ENCODE data around the gene ILDR2. TPM values are rescaled to one million over a fixed set of nuclear protein-coding genes. Genes with fewer than 3 reads are reported as not detected.

The ILDR2 gene
- total RNA-seq, 1 donor from 2014 or later, result 1.2 TPM

GRCh38 chr1:166999500-167000055 lies 24.2 kb upstream of the ILDR2 start:
- Mint-ChIP-seq H3K27me3 (ENCODE audit: unreplicated experiment) (no peaks in the 10 kb centered on the region), H3K4me1 (ENCODE audit: unreplicated experiment) (no peaks in the 10 kb centered on the region), H3K36me3 (ENCODE audit: low read depth, unreplicated experiment) (no peaks in the 10 kb centered on the region), H3K27ac (ENCODE audit: unreplicated experiment) (no peak overlapping the region), H3K4me3 (ENCODE audit: unreplicated experiment) (no peak overlapping the region), H3K9me3 (ENCODE audit: unreplicated experiment) (no peaks in the 10 kb centered on the region)
- DNase-seq (ENCODE audit: low spot score), result no peak
- no peak for TF ChIP-seq CTCF (IDR thresholded peaks at IDR 0.05; ENCODE audit: unreplicated experiment)

DNA sequence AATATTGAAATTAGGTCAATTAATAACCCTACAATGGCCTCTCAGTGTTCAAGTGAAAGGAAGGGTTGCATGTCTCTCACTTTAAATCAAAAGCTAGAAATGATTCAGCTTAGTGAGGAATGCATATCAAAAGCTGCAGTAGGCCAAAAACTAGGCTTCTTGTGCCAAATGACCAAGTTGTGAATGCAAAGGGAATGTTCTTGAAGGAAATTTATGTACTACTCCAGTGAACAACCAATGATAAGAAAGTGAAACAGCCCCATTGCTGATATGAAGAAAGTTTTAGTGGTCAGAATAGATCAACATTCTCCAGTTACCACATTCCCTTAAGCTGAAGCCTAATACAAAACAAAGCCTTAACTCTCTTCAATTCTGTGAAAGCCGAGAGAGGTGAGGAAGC lies 23.7 kb upstream of the ILDR2 start:
- Mint-ChIP-seq H3K27me3 (ENCODE audit: unreplicated experiment) (no peaks in the 10 kb centered on the region), H3K27ac (ENCODE audit: unreplicated experiment) (no peak overlapping the region), H3K9me3 (ENCODE audit: unreplicated experiment) (no peaks in the 10 kb centered on the region), H3K4me1 (ENCODE audit: unreplicated experiment) (no peaks in the 10 kb centered on the region), H3K4me3 (ENCODE audit: unreplicated experiment) (no peak overlapping the region), H3K36me3 (ENCODE audit: low read depth, unreplicated experiment) (no peaks in the 10 kb centered on the region)
- no peak for TF ChIP-seq CTCF (IDR thresholded peaks at IDR 0.05; ENCODE audit: unreplicated experiment)
- DNase-seq (ENCODE audit: low spot score), result no peak

DNA sequence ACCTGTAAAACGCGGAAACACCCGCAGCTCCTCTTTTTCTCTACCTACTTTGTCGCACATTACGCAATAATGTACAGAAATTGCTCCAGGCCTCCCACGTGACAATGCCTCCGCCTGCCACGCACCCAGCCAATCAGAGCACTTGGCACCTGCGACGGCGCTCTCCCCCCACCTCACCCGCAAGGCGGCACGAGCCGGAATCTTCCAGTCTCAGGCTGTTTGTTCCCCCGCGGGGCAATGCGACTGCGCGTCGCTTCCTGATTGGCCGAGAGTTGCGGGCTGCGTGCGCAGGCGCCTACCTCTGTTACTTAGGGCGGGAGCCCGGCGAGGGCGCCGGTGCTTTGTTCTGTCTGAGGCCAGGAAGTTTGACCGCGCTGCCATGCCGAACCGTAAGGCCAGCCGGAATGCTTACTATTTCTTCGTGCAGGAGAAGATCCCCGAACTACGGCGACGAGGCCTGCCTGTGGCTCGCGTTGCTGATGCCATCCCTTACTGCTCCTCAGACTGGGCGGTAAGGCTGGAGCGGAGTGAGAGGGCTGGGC lies 13.7 kb upstream of the ILDR2 start, which contains the start of gene MAEL:
TSS of gene MAEL (plus strand) at position 307 of the 542 bp plus-strand sequence. CDS start at position 380, 73 bp downstream.
- DNase-seq (ENCODE audit: low spot score), result no peak
- TF ChIP-seq CTCF (IDR thresholded peaks at IDR 0.05; ENCODE audit: unreplicated experiment), result no peak
- no peaks in the 10 kb centered on the region for H3K27me3 Mint-ChIP-seq (ENCODE audit: unreplicated experiment)
- H3K36me3 Mint-ChIP-seq (ENCODE audit: low read depth, unreplicated experiment), result no peaks in the 10 kb centered on the region
- no peaks in the 10 kb centered on the region for H3K4me1 Mint-ChIP-seq (ENCODE audit: unreplicated experiment)
- H3K27ac Mint-ChIP-seq (ENCODE audit: unreplicated experiment), result no peak within 1 kb of the TSS
- H3K9me3 Mint-ChIP-seq (ENCODE audit: unreplicated experiment), result no peaks in the 10 kb centered on the region
- no peak within 1 kb of the TSS for H3K4me3 Mint-ChIP-seq (ENCODE audit: unreplicated experiment)

GRCh38 chr1:166981589-166981988 lies 6.2 kb upstream of the ILDR2 start:
- Mint-ChIP-seq H3K4me1 (ENCODE audit: unreplicated experiment) (no peaks in the 10 kb centered on the region), H3K36me3 (ENCODE audit: low read depth, unreplicated experiment) (no peaks in the 10 kb centered on the region), H3K4me3 (ENCODE audit: unreplicated experiment) (no peak overlapping the region), H3K27ac (ENCODE audit: unreplicated experiment) (no peak overlapping the region), H3K9me3 (ENCODE audit: unreplicated experiment) (no peaks in the 10 kb centered on the region), H3K27me3 (ENCODE audit: unreplicated experiment) (no peaks in the 10 kb centered on the region)
- no peak for TF ChIP-seq CTCF (IDR thresholded peaks at IDR 0.05; ENCODE audit: unreplicated experiment)
- no peak for DNase-seq (ENCODE audit: low spot score)

GRCh38 chr1:166980818-166981217 lies 5.5 kb upstream of the ILDR2 start:
- DNase-seq (ENCODE audit: low spot score), result no peak
- H3K9me3 Mint-ChIP-seq (ENCODE audit: unreplicated experiment), result no peaks in the 10 kb centered on the region
- no peak overlapping the region for H3K4me3 Mint-ChIP-seq (ENCODE audit: unreplicated experiment)
- peaks cover 5% of the 10 kb centered on the region for H3K27me3 Mint-ChIP-seq (ENCODE audit: unreplicated experiment)
- peaks cover 8% of the 10 kb centered on the region for H3K4me1 Mint-ChIP-seq (ENCODE audit: unreplicated experiment)
- no peaks in the 10 kb centered on the region for H3K36me3 Mint-ChIP-seq (ENCODE audit: low read depth, unreplicated experiment)
- H3K27ac Mint-ChIP-seq (ENCODE audit: unreplicated experiment), result no peak overlapping the region
- no peak for TF ChIP-seq CTCF (IDR thresholded peaks at IDR 0.05; ENCODE audit: unreplicated experiment)
